ENCODE measurements around the gene ASGR2. TPM values are rescaled to one million over a fixed set of nuclear protein-coding genes. Genes with fewer than 3 reads are reported as not detected.
"Not testable (repeated sequence)": the region's sequence is repeated elsewhere in the genome, so short reads cannot be mapped to it uniquely, and the experiment has no call there.

The ASGR2 gene
- total RNA-seq, 1 donor from 2014 or later = not detected

GRCh38 chr17:7122381-7122780 lies 7.8 kb upstream of the ASGR2 start:
- DNase-seq (ENCODE audit: low read depth) = no peak
- no peak for TF ChIP-seq CTCF (IDR thresholded peaks at IDR 0.05; ENCODE audit: insufficient read depth, low read length, poor library complexity, severe bottlenecking)
- Histone ChIP-seq H3K4me3 (ENCODE audit: low read depth, low read length) (no peak overlapping the region), H3K27me3 (ENCODE audit: control insufficient read depth, insufficient read depth, low read length) (peaks cover 5% of the 10 kb centered on the region), H3K36me3 (ENCODE audit: control insufficient read depth, insufficient read depth, low read length) (no peaks in the 10 kb centered on the region)

- H3K4me3 ChIP-seq (ENCODE audit: low read depth, low read length); DNase-seq (ENCODE audit: low read depth); H3K36me3 ChIP-seq (ENCODE audit: control insufficient read depth, insufficient read depth, low read length); H3K27me3 ChIP-seq (ENCODE audit: control insufficient read depth, insufficient read depth, low read length): not testable (repeated sequence)
Observed at GRCh38 chr17:7120635-7121034, 6.0 kb upstream of the ASGR2 start.

GRCh38 chr17:7120123-7120522 lies 5.5 kb upstream of the ASGR2 start:
- no peak for TF ChIP-seq CTCF (IDR thresholded peaks at IDR 0.05; ENCODE audit: insufficient read depth, low read length, poor library complexity, severe bottlenecking)
- peaks cover 7% of the 10 kb centered on the region for H3K27me3 ChIP-seq (ENCODE audit: control insufficient read depth, insufficient read depth, low read length)

GRCh38 chr17:7119314-7119713 lies 4.7 kb upstream of the ASGR2 start:
- no peak for TF ChIP-seq CTCF (IDR thresholded peaks at IDR 0.05; ENCODE audit: insufficient read depth, low read length, poor library complexity, severe bottlenecking)
- DNase-seq (ENCODE audit: low read depth) = no peak
- peaks cover 6% of the 10 kb centered on the region for H3K27me3 ChIP-seq (ENCODE audit: control insufficient read depth, insufficient read depth, low read length)
- no peak overlapping the region for H3K4me3 ChIP-seq (ENCODE audit: low read depth, low read length)
- H3K36me3 ChIP-seq (ENCODE audit: control insufficient read depth, insufficient read depth, low read length) = no peaks in the 10 kb centered on the region

More at GRCh38 chr17:7120123-7120522, 5.5 kb upstream of the ASGR2 start:
- Histone ChIP-seq H3K36me3 (ENCODE audit: control insufficient read depth, insufficient read depth, low read length) (no peaks in the 10 kb centered on the region), H3K4me3 (ENCODE audit: low read depth, low read length) (no peak overlapping the region)
- no peak for DNase-seq (ENCODE audit: low read depth)

- no peak overlapping the region for H3K4me3 ChIP-seq (ENCODE audit: low read depth, low read length)
- H3K36me3 ChIP-seq (ENCODE audit: control insufficient read depth, insufficient read depth, low read length) = no peaks in the 10 kb centered on the region
- no peak for DNase-seq (ENCODE audit: low read depth)
- TF ChIP-seq CTCF (IDR thresholded peaks at IDR 0.05; ENCODE audit: insufficient read depth, low read length, poor library complexity, severe bottlenecking) = no peak
- peaks cover 5% of the 10 kb centered on the region for H3K27me3 ChIP-seq (ENCODE audit: control insufficient read depth, insufficient read depth, low read length)
Observed at GRCh38 chr17:7114875-7115614, 423 bp upstream of the ASGR2 start.

GRCh38 chr17:7113273-7114071 lies 1.1 kb downstream of the ASGR2 start:
- no peak for TF ChIP-seq CTCF (IDR thresholded peaks at IDR 0.05; ENCODE audit: insufficient read depth, low read length, poor library complexity, severe bottlenecking)
- Histone ChIP-seq H3K36me3 (ENCODE audit: control insufficient read depth, insufficient read depth, low read length) (no peaks in the 10 kb centered on the region), H3K27me3 (ENCODE audit: control insufficient read depth, insufficient read depth, low read length) (peaks cover 2% of the 10 kb centered on the region), H3K4me3 (ENCODE audit: low read depth, low read length) (no peak overlapping the region)
- no peak for DNase-seq (ENCODE audit: low read depth)

All from kidney epithelial cell (primary cell).